ENCODE data around the gene NTRK1.

DNA sequence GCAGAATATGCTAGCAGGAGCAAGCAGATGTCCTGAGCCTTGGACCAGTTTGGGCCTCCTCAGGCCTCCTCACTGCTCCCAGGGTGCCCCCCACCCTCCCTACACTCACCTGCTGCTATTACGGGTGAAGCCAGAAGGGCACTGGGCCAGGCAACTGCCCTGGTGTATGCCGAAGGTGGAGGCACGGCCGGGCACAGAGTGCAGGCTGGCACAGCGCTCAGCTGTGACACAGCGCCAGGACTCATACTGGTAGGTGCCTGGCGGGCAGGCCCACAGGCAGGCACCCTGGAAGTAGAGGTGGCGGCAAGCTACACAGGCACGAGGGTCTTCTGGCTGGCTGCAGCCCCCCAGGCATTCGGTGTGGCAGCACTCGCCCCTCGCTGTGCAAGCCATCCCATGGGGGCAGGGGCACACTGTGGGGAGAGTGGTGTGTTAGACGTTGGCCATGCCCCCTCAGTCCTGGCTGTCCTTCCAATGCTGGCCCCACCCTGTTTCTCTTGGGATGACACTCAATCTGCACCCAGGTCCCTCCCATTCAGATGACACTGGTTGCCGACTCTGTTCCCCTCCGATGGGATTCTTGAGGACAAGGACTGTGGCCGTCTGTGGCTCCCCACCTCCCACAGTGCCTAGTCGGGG, 8.8 kb upstream of the NTRK1 start:
- TF ChIP-seq USF2 (IDR thresholded peaks at IDR 0.05; ENCODE audit: low read depth, low read length) (no peak), RAD21 (IDR thresholded peaks at IDR 0.05; ENCODE audit: low read length) (no peak), CTCF (conservative IDR thresholded peaks at IDR 0.05; ENCODE audit: low read depth, low read length) (no peak), MXI1 (IDR thresholded peaks at IDR 0.05; ENCODE audit: borderline replicate concordance, low read depth, low read length) (no peak)
